Naive thymus-derived CD4-positive, alpha-beta T cell (primary cell): Measurements from ENCODE around the gene SYNPO2L. TPM values are rescaled to one million over a fixed set of nuclear protein-coding genes. Genes with fewer than 3 reads are reported as not detected.
"Not testable (repeated sequence)": the region's sequence is repeated elsewhere in the genome, so short reads cannot be mapped to it uniquely, and the experiment has no call there.

Experiments
- ATAC-seq: fragments of 150-1000 bp; cut with Tn5 transposase; 2 replicates; pipeline ENCODE4 v1.10.0; 2021; ENCODE audit warnings: mild to moderate bottlenecking, moderate library complexity
- CTCF ChIA-PET: fragments of 350-600 bp; sonication (Branson Sonifier 250); formaldehyde crosslinking; loops from one replicate; lab custom pipeline; 2021; ENCODE audit warnings: antibody characterized with exemption; lab: Charles Lee
- POLR2A ChIA-PET: fragments of 350-600 bp; sonication (Branson Sonifier 250); formaldehyde crosslinking; loops from one replicate; lab custom pipeline; 2021; ENCODE audit warnings: antibody characterized with exemption, inconsistent platforms; lab: Charles Lee
- DNase-seq, 9 donors: peaks; one replicate each; pipeline versions ENCODE4 v3.0.0 to v3.0.0-alpha.2; 2020 to 2022; ENCODE audit warnings: mixed read lengths in 1 of 9
- H3K27ac ChIP-seq: one replicate; pipeline ENCODE4 v1.7.0; 2013; ENCODE audit warnings: mild to moderate bottlenecking, low read depth, low read length, moderate library complexity
- H3K27me3 ChIP-seq, 2 donors: one replicate each; pipeline ENCODE4 v1.7.0; 2013; ENCODE audit warnings: low read length in 2 of 2, mild to moderate bottlenecking in 2 of 2, moderate library complexity in 2 of 2; ENCODE audit not compliant: control insufficient read depth in 2 of 2, insufficient read depth in 2 of 2
- H3K36me3 ChIP-seq, 3 experiments: 1 replicate in 2 of 3; 2 replicates in 1 of 3; pipeline ENCODE4 v1.7.0; 2013; ENCODE audit warnings: low read length in 3 of 3, mild to moderate bottlenecking in 3 of 3, moderate library complexity in 1 of 3; ENCODE audit not compliant: insufficient read depth in 3 of 3, control insufficient read depth in 2 of 3
- H3K4me1 ChIP-seq, 2 donors: one replicate each; pipeline ENCODE4 v1.7.0; 2013; ENCODE audit warnings: low read length in 2 of 2, mild to moderate bottlenecking in 2 of 2, moderate library complexity in 1 of 2; ENCODE audit not compliant: control insufficient read depth in 2 of 2, insufficient read depth in 2 of 2
- H3K4me3 ChIP-seq: 2 replicates; pipeline ENCODE4 v1.7.0; 2013; ENCODE audit warnings: mild to moderate bottlenecking, low read length
- H3K9me3 ChIP-seq, 3 experiments: 1 replicate in 2 of 3; 2 replicates in 1 of 3; pipeline ENCODE4 v1.7.0; 2013; ENCODE audit warnings: low read length in 3 of 3; ENCODE audit not compliant: control insufficient read depth in 2 of 3
- H3K27ac Mint-ChIP-seq, 9 donors: one replicate each; pipeline ENCODE4 v1.8.0; 2020 to 2022; ENCODE audit warnings: mixed read lengths in 9 of 9, mild to moderate bottlenecking in 8 of 9, moderate library complexity in 5 of 9, inconsistent platforms in 2 of 9
- H3K27me3 Mint-ChIP-seq, 5 donors: one replicate each; pipeline ENCODE4 v1.8.0; 2021 to 2022; ENCODE audit warnings: mixed read lengths in 5 of 5, mild to moderate bottlenecking in 1 of 5
- H3K36me3 Mint-ChIP-seq, 5 donors: one replicate each; pipeline ENCODE4 v1.8.0; 2020 to 2022; ENCODE audit warnings: mixed read lengths in 5 of 5, mild to moderate bottlenecking in 3 of 5, inconsistent platforms in 1 of 5
- H3K4me1 Mint-ChIP-seq, 7 donors: one replicate each; pipeline ENCODE4 v1.8.0; 2020 to 2022; ENCODE audit warnings: mixed read lengths in 7 of 7, mild to moderate bottlenecking in 3 of 7, inconsistent platforms in 1 of 7
- H3K4me3 Mint-ChIP-seq, 10 donors: one replicate each; pipeline ENCODE4 v1.8.0; 2020 to 2022; ENCODE audit warnings: mild to moderate bottlenecking in 10 of 10, mixed read lengths in 10 of 10, moderate library complexity in 6 of 10, inconsistent platforms in 2 of 10
- H3K9me3 Mint-ChIP-seq, 11 donors: one replicate each; pipeline ENCODE4 v1.8.0; 2020 to 2022; ENCODE audit warnings: mixed read lengths in 11 of 11, mild to moderate bottlenecking in 4 of 11, inconsistent platforms in 1 of 11, moderate library complexity in 1 of 11
- intact Hi-C, 2 donors: fragments of 100-400 bp; cut with micrococcal nuclease; formaldehyde crosslinking; loops; one replicate each; pipeline ENCODE4 v1.15.1; 2023
- polyA plus RNA-seq, 2 donors: library from polyadenylated mRNA; unstranded; fragments of 300-500 nt; fragmentation: Illumina TruSeq; gene quantifications; one replicate each; pipeline ENCODE4 v1.2.3, GENCODE V29; 2021
- total RNA-seq, 6 experiments: library from RNA in 5 of 6; stranded (reverse) in 5 of 6; gene quantifications; 1 replicate in 5 of 6; 2 replicates in 1 of 6; pipeline ENCODE4 v1.2.3 and lab custom pipeline; 2021 to 2026

Gene SYNPO2L
- total and polyA plus RNA-seq, 7 experiments from 2014 or later, result 0.08 to 0.12 TPM; not detected in 5

DNA sequence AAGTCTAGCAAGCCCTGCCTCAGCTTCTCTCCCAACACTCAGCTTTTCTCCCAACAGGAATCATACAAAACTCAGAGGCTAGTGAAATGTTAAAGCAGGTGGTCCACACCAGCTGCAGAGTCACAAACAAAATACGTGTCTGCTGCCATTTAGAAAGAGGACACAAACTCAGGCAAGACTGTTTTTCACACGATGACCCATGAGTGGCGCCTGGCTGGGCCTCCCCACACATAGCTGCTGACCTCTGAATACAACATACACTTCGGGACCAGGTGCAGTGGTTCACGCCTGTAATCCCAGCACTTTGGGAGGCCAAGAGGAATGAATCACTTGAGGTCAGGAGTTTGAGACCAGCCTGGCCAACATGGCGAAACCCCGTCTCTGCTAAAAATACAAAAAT is 6.9 kb upstream of the SYNPO2L start:
- H3K4me3 ChIP-seq, H3K9me3 Mint-ChIP-seq, H3K9me3 ChIP-seq, CTCF ChIA-PET, H3K27me3 ChIP-seq, DNase-seq, POLR2A ChIA-PET, ATAC-seq, H3K27ac ChIP-seq, H3K4me1 Mint-ChIP-seq, H3K36me3 Mint-ChIP-seq, H3K4me3 Mint-ChIP-seq, intact Hi-C loops, H3K36me3 ChIP-seq, H3K27ac Mint-ChIP-seq, H3K27me3 Mint-ChIP-seq, H3K4me1 ChIP-seq: not testable (repeated sequence)

DNA sequence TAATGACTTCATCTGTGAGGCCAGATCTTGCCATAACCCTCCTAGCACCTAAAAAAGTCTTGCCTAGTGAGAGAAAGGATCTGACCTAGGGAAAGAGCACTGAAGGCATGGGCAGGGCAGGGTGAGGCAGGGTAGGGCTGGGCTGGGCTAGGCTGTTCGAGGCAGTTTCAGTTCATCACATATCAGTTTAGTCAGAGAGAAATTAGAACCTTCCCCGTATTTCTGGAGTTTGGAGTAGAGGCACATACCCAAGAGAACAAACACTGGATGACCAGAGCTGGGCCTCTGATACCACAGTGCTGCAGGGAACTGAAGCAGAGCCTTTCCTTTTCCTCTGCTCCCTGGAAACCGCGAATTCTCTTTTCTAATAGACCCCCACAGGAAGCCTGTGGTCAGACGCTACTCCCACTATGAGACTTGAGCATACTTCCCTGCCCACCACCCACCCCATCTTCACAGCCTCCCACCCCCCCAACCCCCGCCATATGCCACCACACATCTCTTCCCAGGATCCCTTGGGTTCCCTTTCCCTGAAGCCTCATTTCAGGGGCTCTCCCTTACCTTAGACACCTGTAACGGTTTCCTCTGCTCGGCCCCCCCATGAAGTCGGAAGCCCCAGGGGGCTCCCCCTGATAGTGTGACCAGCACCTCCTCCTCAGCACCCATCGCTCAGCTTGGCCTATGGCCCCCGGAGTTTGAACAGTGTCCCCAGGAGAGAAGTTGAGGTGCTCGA is 406 bp downstream of the SYNPO2L start:
- DNase-seq (no peak), ATAC-seq (no peak)
- ChIA-PET CTCF (no interaction called here), POLR2A (no interaction called here)
- H3K4me3 ChIP-seq, result no peak overlapping the region
- Mint-ChIP-seq H3K9me3 (no peaks in the 10 kb centered on the region), H3K36me3 (no peaks in the 10 kb centered on the region), H3K4me3 (no peak overlapping the region), H3K27me3 (no peaks in the 10 kb centered on the region), H3K4me1 (peaks cover 0 to 8% (median 0%) of the 10 kb centered on the region in 7 donors), H3K27ac (no peak overlapping the region)
- intact Hi-C loops, result no loop called here
- no peaks in the 10 kb centered on the region for H3K9me3 ChIP-seq
- no peaks in the 10 kb centered on the region for H3K4me1 ChIP-seq
- no peak overlapping the region for H3K27ac ChIP-seq
- no peaks in the 10 kb centered on the region for H3K36me3 ChIP-seq
- no peaks in the 10 kb centered on the region for H3K27me3 ChIP-seq

DNA sequence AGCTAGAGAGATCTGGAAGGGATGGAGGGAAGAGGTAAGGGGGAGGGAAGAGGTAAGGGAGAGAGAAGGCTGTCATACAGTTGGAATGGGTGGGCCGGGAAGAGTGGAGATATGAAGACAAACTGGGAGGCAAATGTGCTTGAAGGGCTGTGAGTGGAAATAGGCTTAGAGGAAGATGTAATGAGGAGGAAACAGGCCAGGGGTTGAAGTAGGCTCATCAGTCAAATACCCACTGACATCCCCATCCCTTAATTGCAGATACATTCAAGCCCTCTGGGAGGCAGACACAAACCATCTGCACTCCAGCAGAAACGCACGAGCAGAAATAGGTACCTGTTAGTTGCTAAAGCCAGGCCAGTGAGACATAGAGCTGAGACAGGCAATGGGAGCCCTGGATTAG is 2.1 kb downstream of the SYNPO2L start:
- POLR2A ChIA-PET, result interaction anchor here (0.6 kb wide), 1 partner anchor 398 kb away, joined by 4 read pairs; no protein-coding TSS in a partner anchor
- Histone ChIP-seq H3K4me3 (no peak overlapping the region), H3K27ac (no peak overlapping the region), H3K27me3 (no peaks in the 10 kb centered on the region), H3K36me3 (no peaks in the 10 kb centered on the region), H3K4me1 (no peaks in the 10 kb centered on the region), H3K9me3 (no peaks in the 10 kb centered on the region)
- Mint-ChIP-seq H3K4me1 (peaks cover 0 to 8% (median 0%) of the 10 kb centered on the region in 7 donors), H3K4me3 (no peak overlapping the region), H3K9me3 (no peaks in the 10 kb centered on the region), H3K27ac (peak overlapping the region in 1 of 9 donors; percentile 86), H3K27me3 (peaks cover 0 to 9% (median 4%) of the 10 kb centered on the region in 5 donors), H3K36me3 (no peaks in the 10 kb centered on the region)
- ATAC-seq (no peak), DNase-seq (no peak)
- CTCF ChIA-PET, result no interaction called here
- intact Hi-C loops, result no loop called here

GRCh38 chr10:73653195-73653594 is 2.6 kb downstream of the SYNPO2L start:
- DNase-seq (no peak), ATAC-seq (no peak)
- Histone ChIP-seq H3K27me3 (no peaks in the 10 kb centered on the region), H3K36me3 (no peaks in the 10 kb centered on the region), H3K27ac (no peak overlapping the region), H3K9me3 (no peaks in the 10 kb centered on the region), H3K4me3 (no peak overlapping the region), H3K4me1 (no peaks in the 10 kb centered on the region)
- H3K4me3 Mint-ChIP-seq, result no peak overlapping the region
- ChIA-PET POLR2A (no interaction called here), CTCF (no interaction called here)
- H3K27ac Mint-ChIP-seq, result no peak overlapping the region
- H3K36me3 Mint-ChIP-seq, result no peaks in the 10 kb centered on the region
- intact Hi-C loops, result no loop called here
- peaks cover 0 to 9% (median 5%) of the 10 kb centered on the region in 5 donors for H3K27me3 Mint-ChIP-seq
- no peaks in the 10 kb centered on the region for H3K9me3 Mint-ChIP-seq
- peaks cover 0 to 8% (median 0%) of the 10 kb centered on the region in 7 donors for H3K4me1 Mint-ChIP-seq

DNA sequence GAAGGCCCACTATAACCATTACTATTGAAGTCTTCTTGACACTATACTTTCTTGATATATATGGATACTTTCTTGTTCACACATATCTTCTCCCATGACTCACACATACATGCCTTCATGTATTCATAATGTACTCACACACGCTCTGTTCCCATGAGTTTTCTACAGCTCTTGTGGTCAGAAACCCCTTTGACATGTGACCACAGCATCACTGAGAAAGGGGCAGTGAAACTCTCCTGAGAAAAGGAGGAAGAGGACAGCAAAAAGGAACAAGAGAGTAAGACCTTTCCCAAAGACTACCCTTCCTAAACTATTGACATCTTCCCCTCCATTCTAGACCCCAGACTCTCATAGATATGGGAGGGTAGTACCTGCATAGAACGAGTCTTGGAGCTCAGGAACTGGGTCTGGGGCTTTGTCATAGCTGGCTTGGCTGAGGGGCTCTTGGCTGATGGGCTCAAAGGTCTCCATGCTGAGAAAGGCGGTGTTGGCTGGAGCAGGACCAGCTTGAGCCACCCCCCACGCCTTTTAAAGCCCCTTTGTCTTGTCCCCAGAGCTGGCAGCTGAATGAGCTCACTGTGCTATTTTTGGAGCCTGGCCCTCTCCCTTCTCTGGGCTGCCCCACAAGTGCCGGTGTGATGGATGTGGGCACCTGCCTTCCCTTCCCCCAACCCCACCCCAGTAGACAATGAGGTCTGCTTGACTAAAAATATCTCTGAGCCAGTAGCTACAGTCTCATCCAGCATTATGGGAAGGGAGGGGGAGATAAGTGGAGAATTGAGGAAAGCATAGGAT is 5.1 kb downstream of the SYNPO2L start:
- Histone ChIP-seq H3K27me3 (no peaks in the 10 kb centered on the region), H3K9me3 (no peaks in the 10 kb centered on the region), H3K36me3 (no peaks in the 10 kb centered on the region), H3K4me3 (no peak overlapping the region), H3K27ac (no peak overlapping the region), H3K4me1 (no peaks in the 10 kb centered on the region)
- Mint-ChIP-seq H3K36me3 (no peaks in the 10 kb centered on the region), H3K4me1 (peaks cover 0 to 8% (median 0%) of the 10 kb centered on the region in 7 donors), H3K9me3 (peaks cover 0 to 3% (median 0%) of the 10 kb centered on the region in 11 donors), H3K27ac (no peak overlapping the region), H3K4me3 (no peak overlapping the region), H3K27me3 (peaks cover 0 to 14% (median 7%) of the 10 kb centered on the region in 5 donors)
- ATAC-seq (peak; percentile 45), DNase-seq (no peak)
- CTCF ChIA-PET, result interaction anchor here (1.3 kb wide), 1 partner anchor 121 kb away, joined by 5 read pairs; no protein-coding TSS in a partner anchor
- intact Hi-C loops, result no loop called here
- POLR2A ChIA-PET, result no interaction called here

DNA sequence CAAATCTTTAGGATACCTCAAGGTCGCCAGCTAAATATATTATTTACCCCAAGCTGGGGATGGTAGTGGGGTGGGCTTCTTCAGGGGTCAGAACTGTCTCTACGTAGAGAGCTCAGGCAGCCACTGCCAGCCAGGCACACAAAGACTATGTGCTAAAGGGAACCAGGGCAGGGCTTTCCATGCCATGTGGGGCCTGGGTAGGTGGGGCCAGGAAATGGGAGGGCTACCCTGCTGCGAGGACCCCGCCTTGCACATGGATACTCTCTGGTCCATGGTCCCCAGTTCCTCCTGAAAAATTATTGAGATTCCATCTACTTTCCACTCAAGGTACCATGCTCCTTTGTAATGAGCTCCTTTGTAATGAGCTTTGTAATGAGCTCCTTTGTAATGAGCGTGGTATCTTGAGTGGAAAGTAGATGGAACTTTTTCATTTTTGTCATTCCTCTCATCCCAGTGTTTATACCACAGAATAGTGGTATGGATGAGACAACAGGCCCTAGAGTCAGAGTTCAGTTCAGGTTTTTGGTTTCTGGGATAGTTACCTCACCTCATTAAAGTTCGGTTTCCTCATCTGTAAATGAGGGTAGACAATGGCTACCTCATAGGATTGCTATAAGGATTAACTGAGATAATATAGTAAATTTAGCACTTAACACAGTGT is 5.8 kb downstream of the SYNPO2L start:
- Mint-ChIP-seq H3K9me3 (peaks cover 0 to 5% (median 0%) of the 10 kb centered on the region in 11 donors), H3K27me3 (peaks cover 0 to 14% (median 7%) of the 10 kb centered on the region in 5 donors), H3K4me1 (peaks cover 0 to 8% (median 0%) of the 10 kb centered on the region in 7 donors), H3K27ac (no peak overlapping the region), H3K36me3 (no peaks in the 10 kb centered on the region), H3K4me3 (peak overlapping the region in 2 of 10 donors; percentile 67 to 83)
- Histone ChIP-seq H3K9me3 (no peaks in the 10 kb centered on the region), H3K27me3 (no peaks in the 10 kb centered on the region), H3K4me3 (no peak overlapping the region), H3K27ac (no peak overlapping the region), H3K4me1 (no peaks in the 10 kb centered on the region), H3K36me3 (no peaks in the 10 kb centered on the region)
- intact Hi-C loops, result no loop called here
- no peak for ATAC-seq
- ChIA-PET CTCF (interaction anchor here (1.3 kb wide), 1 partner anchor 120 kb away, joined by 5 read pairs; no protein-coding TSS in a partner anchor), POLR2A (no interaction called here)
- no peak for DNase-seq
